GM12891 (cell line): Measurements from ENCODE around the gene FSTL4.

Source experiments
- POLR2A ChIP-seq: IDR thresholded peaks from 2 replicates; pipeline ENCODE4 v1.6.1; 2011; ENCODE audit warnings: low read depth, low read length, control low read depth
- POLR2AphosphoS5 ChIP-seq: IDR thresholded peaks from 2 replicates; pipeline ENCODE4 v1.6.1; 2011; ENCODE audit warnings: low read depth, low read length, control low read depth
- SPI1 ChIP-seq: IDR thresholded peaks from 2 replicates; pipeline ENCODE4 v1.6.1; 2011; ENCODE audit warnings: low read depth, low read length, control low read depth
- TAF1 ChIP-seq: IDR thresholded peaks from 2 replicates; pipeline ENCODE4 v1.6.1; 2011; ENCODE audit warnings: low read depth, low read length, control low read depth

DNA sequence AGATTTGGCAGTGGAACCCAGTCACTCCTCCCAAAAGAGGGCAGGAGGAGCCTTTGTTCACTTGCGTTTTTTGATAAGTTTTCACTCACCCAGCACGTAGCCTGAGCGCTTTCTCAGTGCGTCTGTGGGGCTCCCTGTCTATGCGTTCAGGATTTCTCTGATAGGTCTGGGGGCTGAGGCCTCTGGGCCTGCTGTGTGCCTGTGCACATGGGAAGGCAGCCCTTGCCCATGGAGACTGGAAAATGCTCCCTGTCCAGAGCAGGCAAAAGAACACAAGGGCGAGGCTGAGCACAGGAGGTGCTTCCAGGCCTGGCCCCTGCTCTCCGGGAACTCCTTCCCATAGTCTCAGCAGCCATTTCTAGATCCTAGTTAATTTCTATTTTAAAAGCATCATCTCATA lies 249.9 kb downstream of the FSTL4 start:
- no peak for TF ChIP-seq POLR2A
- TF ChIP-seq POLR2AphosphoS5: no peak
- no peak for TF ChIP-seq TAF1
- TF ChIP-seq SPI1: no peak
